GM21515 (cell line): ENCODE data around the gene HMGN5.

ENCODE experiments used
- ATAC-seq: cut with Tn5 transposase; IDR thresholded peaks from one replicate; pipeline ENCODE4 v1.9.1; 2021; ENCODE audit not compliant: unreplicated experiment

HMGN5 gene

DNA sequence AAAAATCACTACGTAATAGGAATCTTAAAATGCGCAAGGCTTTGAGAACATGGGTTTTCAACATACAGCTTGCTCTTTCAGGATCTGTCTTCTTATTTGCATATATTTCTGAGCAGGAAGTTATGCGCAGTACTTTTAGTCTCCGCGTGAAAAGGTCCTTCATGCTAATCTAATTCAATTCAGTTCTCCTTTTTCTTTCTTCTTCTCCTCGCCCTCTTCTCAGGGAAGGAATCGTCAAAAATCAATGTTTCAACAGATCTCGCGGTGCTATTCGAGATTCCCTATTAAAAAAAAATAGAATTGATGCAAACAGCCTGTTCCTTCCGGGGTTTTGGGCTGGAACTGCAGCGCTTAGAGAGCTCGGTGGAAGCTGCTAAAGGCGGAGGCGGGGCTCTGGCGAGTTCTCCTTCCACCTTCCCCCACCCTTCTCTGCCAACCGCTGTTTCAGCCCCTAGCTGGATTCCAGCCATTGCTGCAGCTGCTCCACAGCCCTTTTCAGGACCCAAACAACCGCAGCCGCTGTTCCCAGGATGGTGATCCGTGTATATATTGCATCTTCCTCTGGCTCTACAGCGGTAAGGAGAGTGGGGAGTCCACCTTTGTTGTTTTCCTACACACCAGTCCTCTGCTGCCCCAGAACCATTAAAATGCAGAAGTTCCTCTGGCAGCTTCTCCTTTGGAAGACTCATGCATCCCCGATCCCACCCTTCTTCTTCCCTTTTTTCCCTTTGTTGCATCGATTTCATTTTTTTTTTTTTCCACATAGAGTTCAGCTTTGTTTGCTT is at the start of gene HMGN5, which contains the start of gene SH3BGRL:
TSS of gene HMGN5 (minus strand) at position 243 of the 785 bp plus-strand sequence. CDS start 80,364 bp downstream, outside the sequence.
TSS of gene SH3BGRL (plus strand) at position 432 of the 785 bp plus-strand sequence. CDS start at position 531, 99 bp downstream.
- ATAC-seq = peak; percentile 95

GRCh38 chrX:81241753-81242152 is 40.0 kb upstream of the HMGN5 start:
- no peak for ATAC-seq

DNA sequence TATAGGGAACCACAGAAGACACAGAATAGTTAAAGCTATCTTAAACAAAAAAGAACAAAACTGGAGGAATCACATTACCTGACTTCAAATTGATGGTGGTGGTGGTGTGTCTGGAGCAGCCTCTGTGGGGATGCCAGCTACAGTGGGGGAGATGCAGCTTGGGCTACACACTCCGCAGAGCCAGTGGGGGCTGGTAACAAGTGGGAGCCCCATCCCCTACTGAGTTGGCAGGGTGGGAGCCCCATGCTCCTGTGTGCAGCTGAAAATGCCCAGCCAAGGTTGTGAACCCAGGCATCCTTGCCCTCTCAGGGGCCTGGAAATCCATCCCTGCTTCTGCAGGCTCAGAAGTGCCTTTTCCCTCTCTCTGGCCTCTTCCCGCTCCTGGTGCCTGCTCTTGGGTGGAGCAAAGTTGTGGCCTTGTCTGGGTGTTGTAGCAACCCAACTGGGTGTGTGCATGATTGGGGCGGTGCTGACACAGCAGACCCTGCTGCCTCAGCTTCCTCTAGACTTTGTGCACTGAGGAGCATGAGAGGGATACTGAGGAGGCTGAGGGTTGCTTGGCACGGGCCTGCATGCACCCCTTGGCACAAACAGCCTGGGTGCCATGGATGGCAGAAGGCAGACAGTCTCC is 39.1 kb upstream of the HMGN5 start:
- ATAC-seq = no peak

- no peak for ATAC-seq
These were observed 36.5 kb upstream of the HMGN5 start for GRCh38 chrX:81238166-81238565.

DNA sequence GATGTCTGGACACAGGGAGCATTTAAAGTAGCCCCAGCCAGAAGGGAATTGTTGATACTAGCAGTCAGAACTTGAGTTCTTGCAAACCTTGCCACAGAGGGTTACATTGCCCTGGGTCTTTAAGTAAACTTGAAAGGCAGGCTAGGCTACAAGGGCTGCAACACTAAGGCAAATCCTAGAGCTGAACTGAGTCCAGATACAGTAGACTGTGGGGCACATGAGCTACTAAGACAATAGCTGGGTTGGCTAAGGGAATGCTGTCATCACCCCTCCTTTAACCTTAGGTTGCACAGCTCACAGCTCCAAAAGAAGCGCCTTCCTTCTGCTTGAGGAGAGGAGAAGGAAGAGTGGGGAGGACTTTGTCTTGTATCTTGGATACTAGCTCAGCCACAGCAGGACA is 35.8 kb upstream of the HMGN5 start:
- no peak for ATAC-seq

GRCh38 chrX:81232218-81232617 is 30.5 kb upstream of the HMGN5 start:
- no peak for ATAC-seq

DNA sequence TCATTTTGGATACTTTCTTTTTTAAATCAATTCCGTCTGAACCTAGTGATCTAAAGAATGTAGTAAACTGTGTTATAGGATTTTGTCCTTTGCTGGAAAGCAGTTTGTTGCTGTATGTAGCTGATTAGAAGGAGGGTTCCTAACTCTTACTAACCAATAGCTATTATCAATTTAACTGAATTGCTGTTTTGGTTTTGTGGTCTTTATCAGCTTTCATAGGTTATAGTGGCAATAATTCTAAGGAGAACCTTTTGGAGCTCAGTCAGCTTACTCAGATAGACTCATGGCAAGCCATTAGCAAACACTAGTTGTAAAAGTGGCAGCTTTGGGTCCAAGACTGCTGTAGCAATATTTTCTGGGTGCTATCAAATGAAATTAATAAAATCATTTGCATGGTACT is 29.8 kb upstream of the HMGN5 start:
- no peak for ATAC-seq

DNA sequence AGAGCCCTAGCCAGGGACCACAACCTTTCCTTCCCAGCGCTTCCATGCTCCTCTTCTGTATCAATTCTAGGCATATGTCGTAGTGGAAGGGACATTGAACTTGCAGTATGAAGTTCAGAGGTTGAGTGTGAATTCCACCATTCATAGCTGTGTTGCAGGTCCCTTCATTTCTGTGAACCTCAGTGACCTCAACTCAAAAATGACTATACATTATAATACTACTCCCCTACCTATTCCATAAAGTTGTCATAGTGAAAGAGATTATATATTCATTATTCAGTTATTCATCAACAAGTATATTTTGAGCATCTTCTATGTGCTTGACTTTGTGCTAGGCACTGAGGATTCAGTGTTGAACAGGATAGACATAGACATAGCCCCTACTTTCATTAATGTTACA is 28.2 kb upstream of the HMGN5 start:
- ATAC-seq = no peak

DNA sequence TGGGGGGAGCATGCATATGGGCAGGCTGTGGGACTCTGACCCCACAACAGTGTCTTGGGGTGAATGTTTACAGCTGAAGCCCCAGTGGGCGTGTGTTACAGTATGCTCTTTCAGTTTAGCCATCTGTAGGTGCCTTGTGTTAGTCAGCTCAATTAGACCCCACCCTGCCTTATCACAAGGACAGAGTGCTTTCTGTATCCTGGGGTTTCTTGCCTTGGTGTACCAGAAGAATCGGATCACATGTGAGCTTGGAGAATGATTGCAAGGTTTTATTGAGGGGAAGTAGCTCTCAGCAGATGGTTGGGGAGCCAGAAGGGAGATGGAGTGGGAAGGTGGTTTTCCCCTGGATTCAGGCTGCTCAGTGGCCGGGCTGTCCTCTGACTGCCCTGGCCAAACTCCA is 27.5 kb upstream of the HMGN5 start:
- no peak for ATAC-seq

DNA sequence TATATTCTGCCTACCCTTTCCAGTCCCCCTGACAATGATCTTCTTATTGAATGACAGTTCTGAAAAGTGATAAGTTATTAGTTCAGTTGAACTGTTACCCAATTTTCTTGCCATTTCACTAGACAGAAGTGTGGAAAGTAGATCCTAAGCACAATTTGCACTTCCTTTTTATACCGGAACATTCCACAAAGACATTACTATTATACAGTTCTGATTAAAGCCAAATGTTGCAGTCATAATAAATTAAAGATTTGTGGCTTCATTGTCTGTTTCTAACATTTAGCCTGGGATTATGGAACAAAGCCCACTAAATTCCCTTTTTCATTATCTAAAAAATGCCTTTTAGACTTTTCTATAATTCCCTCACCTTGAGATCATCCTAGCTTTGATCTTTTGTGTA is 14.0 kb upstream of the HMGN5 start:
- ATAC-seq = no peak

DNA sequence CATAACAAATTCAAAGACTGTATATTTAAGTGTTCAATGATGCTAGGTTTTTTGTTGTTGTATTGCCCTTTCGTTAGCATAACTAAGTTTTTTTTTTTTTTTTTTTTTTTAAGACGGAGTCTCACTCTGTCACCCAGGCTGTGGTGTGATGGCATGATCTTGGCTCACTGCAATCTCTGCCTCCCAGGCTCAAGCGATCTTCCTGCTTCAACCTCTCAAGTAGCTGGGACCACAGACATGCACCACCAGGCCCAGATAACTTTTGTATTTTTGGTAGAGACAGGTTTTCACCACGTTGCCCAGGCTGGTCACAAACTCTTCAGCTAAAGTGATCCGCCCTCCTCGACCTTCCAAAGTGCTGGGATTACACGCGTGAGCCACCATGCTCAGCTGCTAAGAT is 7.2 kb upstream of the HMGN5 start:
- ATAC-seq = no peak

GRCh38 chrX:81206476-81206875 is 4.8 kb upstream of the HMGN5 start:
- ATAC-seq = no peak

DNA sequence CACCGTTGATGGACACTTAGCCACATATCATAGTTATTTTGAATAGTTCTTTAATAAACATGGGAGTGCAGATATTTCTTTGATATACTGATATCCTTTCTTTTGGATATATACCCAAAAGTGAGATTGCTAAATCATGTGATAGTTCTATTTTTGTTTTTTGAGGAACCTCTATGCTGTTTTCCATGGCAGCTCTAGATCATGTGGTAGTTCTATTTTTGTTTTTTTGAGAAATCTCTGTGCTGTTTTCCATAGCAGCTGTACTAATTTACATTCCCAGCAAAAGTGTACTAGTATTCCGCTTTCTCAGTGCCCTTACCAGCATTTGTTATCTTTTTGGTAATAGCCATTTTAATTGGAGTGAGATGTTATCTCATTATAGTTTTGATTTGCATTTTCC is 3.8 kb upstream of the HMGN5 start:
- ATAC-seq = no peak

GRCh38 chrX:81202943-81203342 is 1.2 kb upstream of the HMGN5 start:
- no peak for ATAC-seq

DNA sequence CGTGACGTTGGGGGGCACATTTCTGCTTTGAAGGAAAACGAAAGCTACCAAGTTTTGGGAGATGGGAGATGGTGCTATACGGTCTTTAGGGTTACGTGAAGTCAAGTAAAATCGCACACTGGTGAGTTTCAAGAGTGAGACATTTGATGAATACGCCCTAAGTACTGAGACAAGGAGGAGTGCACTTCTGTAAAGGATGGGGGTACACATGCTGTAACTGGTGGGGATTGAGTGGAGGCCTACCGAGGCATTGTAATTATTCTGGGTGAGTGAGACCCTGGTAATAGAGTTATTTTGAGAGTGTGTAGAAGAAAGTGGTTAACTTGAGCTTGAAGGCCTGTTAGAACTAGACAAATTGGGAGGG is 725 bp upstream of the HMGN5 start:
- no peak for ATAC-seq

DNA sequence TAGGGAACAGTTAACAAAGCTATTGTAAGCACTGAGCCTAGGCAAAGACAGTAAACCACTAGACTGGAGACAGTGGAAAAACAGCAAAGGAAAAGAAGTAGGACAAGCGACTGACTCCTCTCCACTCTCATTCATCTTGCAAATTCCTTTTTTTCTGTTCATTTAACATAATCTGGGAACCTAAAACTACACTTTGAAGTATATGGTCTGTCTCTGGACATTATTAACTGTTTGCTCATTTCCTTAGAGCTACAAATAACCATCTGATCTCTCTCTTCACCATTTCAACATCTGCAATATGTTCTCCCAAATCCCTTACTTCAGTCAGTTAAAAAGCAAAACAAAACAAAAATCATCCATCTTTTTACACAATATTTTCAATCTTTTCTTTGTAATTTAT is 642 bp downstream of the HMGN5 start:
- ATAC-seq = no peak

DNA sequence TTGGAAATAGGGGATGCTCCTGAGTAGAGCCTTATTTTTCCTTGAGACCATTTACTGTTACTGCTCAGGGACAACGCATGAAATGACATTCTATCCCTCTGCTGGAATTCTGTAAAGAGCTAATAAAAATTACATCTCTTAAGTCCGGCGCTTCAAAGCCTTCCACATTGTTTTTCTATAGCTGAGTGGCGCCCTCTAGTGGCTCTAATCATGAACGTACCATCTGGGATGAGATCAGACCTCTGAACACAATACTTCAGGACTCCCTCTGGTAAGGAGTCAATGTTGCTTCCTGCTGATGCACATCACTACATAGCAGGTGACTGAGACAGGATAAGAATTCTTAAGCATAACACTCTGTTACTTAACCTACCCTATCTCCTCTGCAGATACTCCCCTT is 6.0 kb downstream of the HMGN5 start:
- peak; percentile 70 for ATAC-seq

- ATAC-seq = no peak
These were observed 6.5 kb downstream of the HMGN5 start for GRCh38 chrX:81195259-81195658.

GRCh38 chrX:81174286-81174685 is 27.4 kb downstream of the HMGN5 start:
- ATAC-seq = no peak

- no peak for ATAC-seq
These were observed 33.3 kb downstream of the HMGN5 start for GRCh38 chrX:81168391-81168790.

GRCh38 chrX:81121513-81122363 is 80.0 kb downstream of the HMGN5 start:
- peak; percentile 98 for ATAC-seq

GRCh38 chrX:81120936-81121371 is 80.8 kb downstream of the HMGN5 start:
- peak; percentile 64 for ATAC-seq
